ENCODE results near the gene BNIPL. TPM values are rescaled to one million over a fixed set of nuclear protein-coding genes. Genes with fewer than 3 reads are reported as not detected.

BNIPL gene
- total and polyA plus RNA-seq, 2 of the 13 experiments (the other 11 are each of a cell fraction or from before 2014, with no cell fraction given) = 0.40 to 1.1 TPM

GRCh38 chr1:151047925-151048644, 11.7 kb downstream of the BNIPL start (continued):
- TF ChIP-seq ATF7-NPFF (CRISPR knock-in tag; IDR thresholded peaks at IDR 0.05; ENCODE audit: low read depth) = peak; percentile 35; the same call in 1 of the 2 replicates
- no peak for TF ChIP-seq ZNF891 (CRISPR knock-in tag; IDR thresholded peaks at IDR 0.05)
- no peak for TF ChIP-seq PCBP2 (optimal IDR thresholded peaks at IDR 0.05; ENCODE audit: low read depth, low read length, poor library complexity, severe bottlenecking)
- no peak for TF ChIP-seq NFIB (CRISPR knock-in tag; IDR thresholded peaks at IDR 0.05; ENCODE audit: borderline replicate concordance)
- TF ChIP-seq, protein P1, sequence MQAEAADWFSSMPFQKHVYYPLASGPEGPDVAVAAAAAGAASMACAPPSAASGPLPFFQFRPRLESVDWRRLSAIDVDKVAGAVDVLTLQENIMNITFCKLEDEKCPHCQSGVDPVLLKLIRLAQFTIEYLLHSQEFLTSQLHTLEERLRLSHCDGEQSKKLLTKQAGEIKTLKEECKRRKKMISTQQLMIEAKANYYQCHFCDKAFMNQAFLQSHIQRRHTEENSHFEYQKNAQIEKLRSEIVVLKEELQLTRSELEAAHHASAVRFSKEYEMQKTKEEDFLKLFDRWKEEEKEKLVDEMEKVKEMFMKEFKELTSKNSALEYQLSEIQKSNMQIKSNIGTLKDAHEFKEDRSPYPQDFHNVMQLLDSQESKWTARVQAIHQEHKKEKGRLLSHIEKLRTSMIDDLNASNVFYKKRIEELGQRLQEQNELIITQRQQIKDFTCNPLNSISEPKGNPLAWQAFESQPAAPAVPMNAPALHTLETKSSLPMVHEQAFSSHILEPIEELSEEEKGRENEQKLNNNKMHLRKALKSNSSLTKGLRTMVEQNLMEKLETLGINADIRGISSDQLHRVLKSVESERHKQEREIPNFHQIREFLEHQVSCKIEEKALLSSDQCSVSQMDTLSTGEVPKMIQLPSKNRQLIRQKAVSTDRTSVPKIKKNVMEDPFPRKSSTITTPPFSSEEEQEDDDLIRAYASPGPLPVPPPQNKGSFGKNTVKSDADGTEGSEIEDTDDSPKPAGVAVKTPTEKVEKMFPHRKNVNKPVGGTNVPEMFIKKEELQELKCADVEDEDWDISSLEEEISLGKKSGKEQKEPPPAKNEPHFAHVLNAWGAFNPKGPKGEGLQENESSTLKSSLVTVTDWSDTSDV (CRISPR knock-in tag; IDR thresholded peaks at IDR 0.05) = no peak
- no peak for TF ChIP-seq ZNF234 (CRISPR knock-in tag; conservative IDR thresholded peaks at IDR 0.05)
- TF ChIP-seq ZNF333 (CRISPR knock-in tag; IDR thresholded peaks at IDR 0.05; ENCODE audit: borderline replicate concordance) = peak; percentile 39; the same call in 1 of the 2 replicates
- TF ChIP-seq, protein P2, sequence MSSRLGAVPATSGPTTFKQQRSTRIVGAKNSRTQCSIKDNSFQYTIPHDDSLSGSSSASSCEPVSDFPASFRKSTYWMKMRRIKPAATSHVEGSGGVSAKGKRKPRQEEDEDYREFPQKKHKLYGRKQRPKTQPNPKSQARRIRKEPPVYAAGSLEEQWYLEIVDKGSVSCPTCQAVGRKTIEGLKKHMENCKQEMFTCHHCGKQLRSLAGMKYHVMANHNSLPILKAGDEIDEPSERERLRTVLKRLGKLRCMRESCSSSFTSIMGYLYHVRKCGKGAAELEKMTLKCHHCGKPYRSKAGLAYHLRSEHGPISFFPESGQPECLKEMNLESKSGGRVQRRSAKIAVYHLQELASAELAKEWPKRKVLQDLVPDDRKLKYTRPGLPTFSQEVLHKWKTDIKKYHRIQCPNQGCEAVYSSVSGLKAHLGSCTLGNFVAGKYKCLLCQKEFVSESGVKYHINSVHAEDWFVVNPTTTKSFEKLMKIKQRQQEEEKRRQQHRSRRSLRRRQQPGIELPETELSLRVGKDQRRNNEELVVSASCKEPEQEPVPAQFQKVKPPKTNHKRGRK (CRISPR knock-in tag; IDR thresholded peaks at IDR 0.05) = no peak; the same call in 1 of the 2 replicates
- TF ChIP-seq ZNF850 (CRISPR knock-in tag; conservative IDR thresholded peaks at IDR 0.05) = no peak
- no peak for TF ChIP-seq ZNF709 (CRISPR knock-in tag; IDR thresholded peaks at IDR 0.05)
- no peak for TF ChIP-seq ZNF3 (CRISPR knock-in tag; IDR thresholded peaks at IDR 0.05)
- TF ChIP-seq, protein P3, sequence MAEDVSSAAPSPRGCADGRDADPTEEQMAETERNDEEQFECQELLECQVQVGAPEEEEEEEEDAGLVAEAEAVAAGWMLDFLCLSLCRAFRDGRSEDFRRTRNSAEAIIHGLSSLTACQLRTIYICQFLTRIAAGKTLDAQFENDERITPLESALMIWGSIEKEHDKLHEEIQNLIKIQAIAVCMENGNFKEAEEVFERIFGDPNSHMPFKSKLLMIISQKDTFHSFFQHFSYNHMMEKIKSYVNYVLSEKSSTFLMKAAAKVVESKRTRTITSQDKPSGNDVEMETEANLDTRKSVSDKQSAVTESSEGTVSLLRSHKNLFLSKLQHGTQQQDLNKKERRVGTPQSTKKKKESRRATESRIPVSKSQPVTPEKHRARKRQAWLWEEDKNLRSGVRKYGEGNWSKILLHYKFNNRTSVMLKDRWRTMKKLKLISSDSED (CRISPR knock-in tag; IDR thresholded peaks at IDR 0.05) = no peak
- peak; percentile 29; the same call in 1 of the 2 replicates for TF ChIP-seq NCOA2 (CRISPR knock-in tag; IDR thresholded peaks at IDR 0.05)
- TF ChIP-seq DMAP1 (CRISPR knock-in tag; IDR thresholded peaks at IDR 0.05) = 0 out of 2 replicates have a peak, but pooled peaks have one; percentile 23
- TF ChIP-seq ZNF350 (CRISPR knock-in tag; IDR thresholded peaks at IDR 0.05; ENCODE audit: borderline replicate concordance, low read depth) = peak; percentile 73; the same call in 1 of the 2 replicates
- peak; percentile 59; the same call in 1 of the 2 replicates for TF ChIP-seq ZNF749 (CRISPR knock-in tag; IDR thresholded peaks at IDR 0.05; ENCODE audit: borderline replicate concordance)
- TF ChIP-seq ZSCAN25 (CRISPR knock-in tag; IDR thresholded peaks at IDR 0.05) = no peak
- no peak for TF ChIP-seq RFXANK (CRISPR knock-in tag; IDR thresholded peaks at IDR 0.05)
- peak; percentile 48; the same call in 1 of the 2 replicates for TF ChIP-seq ZFX (CRISPR knock-in tag; IDR thresholded peaks at IDR 0.05; ENCODE audit: low read depth)
- no peak for TF ChIP-seq MAFG (CRISPR knock-in tag; IDR thresholded peaks at IDR 0.05)
- TF ChIP-seq ZNF710 (CRISPR knock-in tag; IDR thresholded peaks at IDR 0.05; ENCODE audit: borderline replicate concordance) = peak; percentile 68; the same call in 1 of the 2 replicates
- TF ChIP-seq, protein P4, sequence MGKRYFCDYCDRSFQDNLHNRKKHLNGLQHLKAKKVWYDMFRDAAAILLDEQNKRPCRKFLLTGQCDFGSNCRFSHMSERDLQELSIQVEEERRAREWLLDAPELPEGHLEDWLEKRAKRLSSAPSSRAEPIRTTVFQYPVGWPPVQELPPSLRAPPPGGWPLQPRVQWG (CRISPR knock-in tag; IDR thresholded peaks at IDR 0.05; ENCODE audit: borderline replicate concordance, low read depth) = no peak
